Psoas muscle (tissue), 8 donors: ENCODE data around the gene BMPER. TPM values are rescaled to one million over a fixed set of nuclear protein-coding genes. Genes with fewer than 3 reads are reported as not detected.

ENCODE experiments used
- ATAC-seq, 4 donors: fragments of 200-7000 bp; cut with Tn5 transposase; one replicate each; pipeline ENCODE4 v1.9.1; 2020; ENCODE audit warnings: moderate library complexity in 3 of 4, mild to moderate bottlenecking in 2 of 4
- DNase-seq, 2 donors: peaks; one replicate each; pipeline ENCODE4 v3.0.0-alpha.2; 2020
- H3K27ac ChIP-seq: fragments of 200-600 bp; one replicate; pipeline ENCODE4 v1.8.0; 2022
- H3K27me3 ChIP-seq, 3 donors: fragments of 200-600 bp in 1 of 3; one replicate each; pipeline versions ENCODE4 v1.6.1 to v1.8.0; 2013 to 2022; ENCODE audit warnings: low read length in 2 of 3, mild to moderate bottlenecking in 2 of 3, moderate library complexity in 1 of 3; ENCODE audit not compliant: insufficient read depth in 3 of 3
- H3K36me3 ChIP-seq, 2 donors: fragments of 200-600 bp in 1 of 2; one replicate each; pipeline versions ENCODE4 v1.6.1 to v1.8.0; 2013 to 2022; ENCODE audit warnings: low read depth in 1 of 2, mild to moderate bottlenecking in 1 of 2, moderate library complexity in 1 of 2; ENCODE audit not compliant: insufficient read depth in 1 of 2
- H3K4me1 ChIP-seq: fragments of 200-600 bp; one replicate; pipeline ENCODE4 v1.8.0; 2022
- H3K4me3 ChIP-seq: fragments of 200-600 bp; one replicate; pipeline ENCODE4 v1.8.0; 2022; ENCODE audit warnings: mild to moderate bottlenecking
- H3K9me3 ChIP-seq: fragments of 200-600 bp; one replicate; pipeline ENCODE4 v1.8.0; 2022
- CTCF ChIP-seq: fragments of 200-600 bp; IDR thresholded peaks from one replicate; pipeline ENCODE4 v1.8.0; 2022; ENCODE audit warnings: antibody characterized with exemption
- WGBS, 3 donors: extraction: QIAGEN DNeasy Blood & Tissue Kit; methylation state at CpG; one replicate each; pipeline versions ENCODE4 v1.1.6 to v1.1.7; 2013; 5-methylcytosine and 5-hydroxymethylcytosine counted together
- intact Hi-C, 2 donors: fragments of 100-400 bp; cut with DNase I; formaldehyde crosslinking; loops; one replicate each; pipeline versions ENCODE4 v1.11.0 to v1.14.2; 2022
- polyA plus RNA-seq, 3 donors: library from polyadenylated mRNA; stranded (reverse); fragments of 200-250 nt; gene quantifications; one replicate each; pipeline ENCODE4 v1.2.3, GENCODE V29; 2013
- total RNA-seq, 4 donors: library from RNA; stranded (reverse); fragmentation: NEBNext Ultra II Directional in 2 of 4; extraction: Animal tissue kit (Norgen Biotek cat#: 25700) in 2 of 4; gene quantifications; one replicate each; pipeline versions ENCODE4 v1.2.1 to v1.2.4, GENCODE V29; 2021 to 2023
- donor health status: healthy with polysubstance abuse.
- donor health status: DM: no; HTN: no; CAD: no; lungs with moderate emphysema.
- donor health status: Bipolar disorder and iron deficiency.
- donor health status: healthy.
- donor health status: DM: yes; HTN: yes; CAD: no.
- donor health status: DM: no; HTN: no; CAD: no.
- donor health status: DM: no; HTN: no; CAD: no.
- donor health status: DM: yes; HTN: yes; CAD: no.

Gene BMPER
- total and polyA plus RNA-seq, 7 donors: 1.0 to 7.6 (median 2.4) TPM

- 89 to 98% (median 90%) methylated on average over 2 of the region's 2 CpGs for WGBS, 3 donors
- TF ChIP-seq CTCF: no peak
- intact Hi-C loops: no loop called here
- Histone ChIP-seq H3K27ac (no peak overlapping the region), H3K4me1 (no peaks in the 10 kb centered on the region), H3K4me3 (no peak overlapping the region), H3K36me3 (no peaks in the 10 kb centered on the region), H3K27me3 (no peaks in the 10 kb centered on the region), H3K9me3 (no peaks in the 10 kb centered on the region)
- no peak for DNase-seq
- no peak for ATAC-seq
These were observed 171.8 kb downstream of the BMPER start for GRCh38 chr7:34077168-34077567.

DNA sequence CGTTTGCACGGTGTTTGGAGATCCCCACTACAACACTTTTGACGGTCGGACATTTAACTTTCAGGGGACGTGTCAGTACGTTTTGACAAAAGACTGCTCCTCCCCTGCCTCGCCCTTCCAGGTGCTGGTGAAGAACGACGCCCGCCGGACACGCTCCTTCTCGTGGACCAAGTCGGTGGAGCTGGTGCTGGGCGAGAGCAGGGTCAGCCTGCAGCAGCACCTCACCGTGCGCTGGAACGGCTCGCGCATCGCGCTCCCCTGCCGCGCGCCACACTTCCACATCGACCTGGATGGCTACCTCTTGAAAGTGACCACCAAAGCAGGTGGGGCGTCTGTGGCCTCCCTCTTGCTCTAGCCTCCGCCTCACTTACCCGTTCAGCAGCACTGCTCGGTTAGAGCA lies 173.5 kb downstream of the BMPER start:
- intact Hi-C loops: no loop called here
- no peak for TF ChIP-seq CTCF
- H3K36me3 ChIP-seq: no peaks in the 10 kb centered on the region
- no peak overlapping the region for H3K4me3 ChIP-seq
- ATAC-seq: no peak
- H3K27me3 ChIP-seq: no peaks in the 10 kb centered on the region
- 85 to 94% (median 86%) methylated on average over 30 of the region's 30 CpGs for WGBS, 3 donors
- no peaks in the 10 kb centered on the region for H3K9me3 ChIP-seq
- H3K27ac ChIP-seq: no peak overlapping the region
- no peaks in the 10 kb centered on the region for H3K4me1 ChIP-seq
- DNase-seq: no peak

DNA sequence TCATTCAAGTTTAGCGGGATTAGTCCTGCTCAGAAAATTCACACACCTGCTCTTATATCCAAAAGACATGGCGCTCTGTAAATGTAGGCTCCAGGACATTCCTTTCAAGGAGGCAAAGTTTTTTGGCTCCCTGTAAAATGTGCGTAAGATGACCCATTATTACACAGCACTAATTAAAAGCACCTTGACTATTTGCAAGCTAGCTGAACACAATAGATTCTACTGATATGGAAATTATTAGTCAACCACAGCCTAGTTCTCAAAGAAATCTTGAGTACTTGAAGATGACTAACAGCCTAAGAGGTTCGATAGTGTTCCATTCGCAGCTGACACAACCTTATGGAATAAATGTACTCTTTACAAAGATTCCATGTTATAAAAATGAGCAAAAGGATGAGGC lies 175.2 kb downstream of the BMPER start:
- WGBS, 3 donors: 91 to 94% (median 92%) methylated on average over 5 of the region's 5 CpGs

DNA sequence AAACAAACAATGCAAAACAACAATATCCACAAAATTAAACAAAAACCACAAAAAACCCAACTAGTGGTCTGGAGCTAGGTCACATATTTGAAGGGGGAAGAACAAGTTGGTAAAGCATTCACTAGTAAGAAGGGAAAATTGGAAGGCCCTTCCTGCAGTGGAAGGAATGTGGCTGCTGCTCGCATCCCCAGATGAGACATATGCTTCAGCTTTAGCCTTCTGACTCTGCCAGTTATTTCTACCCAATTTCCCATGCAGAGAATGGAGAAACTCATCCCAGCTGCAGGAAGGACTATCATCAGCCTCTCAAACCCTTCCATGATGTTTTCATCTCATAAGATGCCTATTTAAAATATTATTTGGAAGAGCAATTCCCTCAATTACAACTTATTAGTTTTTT lies 176.6 kb downstream of the BMPER start:
- Histone ChIP-seq H3K9me3 (no peaks in the 10 kb centered on the region), H3K4me3 (no peak overlapping the region), H3K27me3 (no peaks in the 10 kb centered on the region), H3K27ac (no peak overlapping the region), H3K36me3 (no peaks in the 10 kb centered on the region), H3K4me1 (no peaks in the 10 kb centered on the region)
- no peak for TF ChIP-seq CTCF
- DNase-seq (no peak), ATAC-seq (no peak)
- intact Hi-C loops: loop anchor here in 1 of 2 donors (10.0 kb wide), 2 partner anchors 97 to 503 kb away; no protein-coding TSS in a partner anchor
- 82 to 89% (median 89%) methylated on average over 1 of the region's 1 CpG for WGBS, 3 donors

More for the DNA sequence above, 175.2 kb downstream of the BMPER start:
- H3K4me1 ChIP-seq: no peaks in the 10 kb centered on the region
- intact Hi-C loops: loop anchor here in 1 of 2 donors (10.0 kb wide), 2 partner anchors 96 to 504 kb away; no protein-coding TSS in a partner anchor
- H3K27ac ChIP-seq: no peak overlapping the region
- no peaks in the 10 kb centered on the region for H3K9me3 ChIP-seq
- no peaks in the 10 kb centered on the region for H3K36me3 ChIP-seq
- DNase-seq (no peak), ATAC-seq (no peak)
- no peak overlapping the region for H3K4me3 ChIP-seq
- no peaks in the 10 kb centered on the region for H3K27me3 ChIP-seq
- TF ChIP-seq CTCF: no peak

- no peak for DNase-seq
- TF ChIP-seq CTCF: no peak
- Histone ChIP-seq H3K4me3 (no peak overlapping the region), H3K27ac (no peak overlapping the region), H3K27me3 (no peaks in the 10 kb centered on the region), H3K36me3 (no peaks in the 10 kb centered on the region), H3K9me3 (no peaks in the 10 kb centered on the region), H3K4me1 (no peaks in the 10 kb centered on the region)
- intact Hi-C loops: loop anchor here in 1 of 2 donors (10.0 kb wide), 2 partner anchors 99 to 501 kb away; no protein-coding TSS in a partner anchor
- ATAC-seq: no peak
These were observed 178.1 kb downstream of the BMPER start for GRCh38 chr7:34083440-34083839.
